Upper lobe of right lung (tissue), 1 donor: ENCODE results near the gene PNKD. TPM values are rescaled to one million over a fixed set of nuclear protein-coding genes. Genes with fewer than 3 reads are reported as not detected.

ENCODE experiments used
- ATAC-seq: fragments of 200-7000 bp; cut with Tn5 transposase; one replicate; pipeline ENCODE4 v1.9.1; 2020; ENCODE audit warnings: mild to moderate bottlenecking, moderate library complexity
- DNase-seq: peaks from one replicate; pipeline ENCODE4 v3.0.0-alpha.2; 2020
- H3K27ac ChIP-seq: fragments of 200-600 bp; one replicate; pipeline ENCODE4 v1.8.0; 2022
- H3K27me3 ChIP-seq: fragments of 200-600 bp; one replicate; pipeline ENCODE4 v1.8.0; 2022; ENCODE audit warnings: mild to moderate bottlenecking
- H3K36me3 ChIP-seq: fragments of 200-600 bp; one replicate; pipeline ENCODE4 v1.8.0; 2022
- H3K4me1 ChIP-seq: fragments of 200-600 bp; one replicate; pipeline ENCODE4 v1.8.0; 2022
- H3K4me3 ChIP-seq: fragments of 200-600 bp; one replicate; pipeline ENCODE4 v1.8.0; 2022; ENCODE audit warnings: mild to moderate bottlenecking
- H3K9me3 ChIP-seq: fragments of 200-600 bp; one replicate; pipeline ENCODE4 v1.8.0; 2022
- CTCF ChIP-seq: fragments of 200-600 bp; IDR thresholded peaks from one replicate; pipeline ENCODE4 v1.8.0; 2022; ENCODE audit warnings: antibody characterized with exemption
- intact Hi-C: fragments of 100-400 bp; cut with DNase I; formaldehyde crosslinking; loops from one replicate; pipeline ENCODE4 v1.11.0; 2022
- total RNA-seq: library from RNA; stranded (reverse); fragmentation: NEBNext Ultra II Directional; extraction: Animal tissue kit (Norgen Biotek cat#: 25700); gene quantifications from one replicate; pipeline ENCODE4 v1.2.1, GENCODE V29; 2021
- donor health status: DM: no; HTN: yes; CAD: no; lungs with severe emphysema.

The PNKD gene
- total RNA-seq, 1 donor from 2014 or later: 65.4 TPM

- no peak overlapping the region for H3K27ac ChIP-seq
Observed at GRCh38 chr2:218327451-218328210, 57.3 kb downstream of the PNKD start.

GRCh38 chr2:218328294-218328693 is 58.0 kb downstream of the PNKD start:
- no peak overlapping the region for H3K27ac ChIP-seq
- peaks cover 50% of the 10 kb centered on the region for H3K4me1 ChIP-seq
- DNase-seq (no peak), ATAC-seq (no peak)
- no peaks in the 10 kb centered on the region for H3K36me3 ChIP-seq
- no peak overlapping the region for H3K4me3 ChIP-seq
- TF ChIP-seq CTCF: no peak
- H3K27me3 ChIP-seq: no peaks in the 10 kb centered on the region
- intact Hi-C loops: no loop called here
- no peaks in the 10 kb centered on the region for H3K9me3 ChIP-seq

More at GRCh38 chr2:218327451-218328210, 57.3 kb downstream of the PNKD start:
- no peaks in the 10 kb centered on the region for H3K36me3 ChIP-seq
- no peak for DNase-seq
- intact Hi-C loops: no loop called here
- no peak overlapping the region for H3K4me3 ChIP-seq
- H3K4me1 ChIP-seq: peaks cover 44% of the 10 kb centered on the region
- no peaks in the 10 kb centered on the region for H3K9me3 ChIP-seq
- H3K27me3 ChIP-seq: no peaks in the 10 kb centered on the region
- ATAC-seq: no peak
- TF ChIP-seq CTCF: no peak

- intact Hi-C loops: no loop called here
- Histone ChIP-seq H3K36me3 (no peaks in the 10 kb centered on the region), H3K27me3 (no peaks in the 10 kb centered on the region), H3K4me3 (no peak overlapping the region), H3K4me1 (peaks cover 44% of the 10 kb centered on the region), H3K27ac (peak overlapping the region; percentile 72), H3K9me3 (no peaks in the 10 kb centered on the region)
- no peak for TF ChIP-seq CTCF
- ATAC-seq (peak; percentile 69), DNase-seq (peak; percentile 82)
Observed at GRCh38 chr2:218329027-218329825, 58.9 kb downstream of the PNKD start.

GRCh38 chr2:218329826-218330593 is 59.7 kb downstream of the PNKD start:
- DNase-seq: peak; percentile 72
- peaks cover 36% of the 10 kb centered on the region for H3K4me1 ChIP-seq
- no peaks in the 10 kb centered on the region for H3K27me3 ChIP-seq
- peak overlapping the region; percentile 72 for H3K27ac ChIP-seq
- intact Hi-C loops: no loop called here
- H3K9me3 ChIP-seq: no peaks in the 10 kb centered on the region
- no peaks in the 10 kb centered on the region for H3K36me3 ChIP-seq
- no peak for TF ChIP-seq CTCF
- ATAC-seq: peak; percentile 74
- H3K4me3 ChIP-seq: no peak overlapping the region

- peaks cover 33% of the 10 kb centered on the region for H3K4me1 ChIP-seq
- TF ChIP-seq CTCF: no peak
- H3K9me3 ChIP-seq: no peaks in the 10 kb centered on the region
- no peaks in the 10 kb centered on the region for H3K27me3 ChIP-seq
- no peak for ATAC-seq
- no peak for DNase-seq
- H3K27ac ChIP-seq: no peak overlapping the region
- intact Hi-C loops: no loop called here
- H3K36me3 ChIP-seq: no peaks in the 10 kb centered on the region
- no peak overlapping the region for H3K4me3 ChIP-seq
Observed at GRCh38 chr2:218331745-218332144, 61.4 kb downstream of the PNKD start.
